Esophagus muscularis mucosa (tissue), 4 donors: ENCODE results near the gene NUP210L.

ENCODE experiments used
- EP300 ChIP-seq: sonication (generic); formaldehyde crosslinking; IDR thresholded peaks from one replicate; pipeline ENCODE4 v1.6.1; 2017; ENCODE audit warnings: antibody characterized with exemption
- POLR2A ChIP-seq: fragments of 450-650 bp; IDR thresholded peaks from one replicate; pipeline ENCODE4 v1.6.1; 2017; ENCODE audit warnings: antibody characterized with exemption, moderate library complexity, mild to moderate bottlenecking, low read depth
- TF ChIP-seq, protein P1 (sequence below), 3 experiments: fragments of 200-600 bp in 2 of 3; fragments of 450-650 bp in 1 of 3; sonication (generic) in 2 of 3; IDR thresholded peaks; one replicate each; pipeline ENCODE4 v1.5.1; 2017 to 2019; ENCODE audit warnings: antibody characterized with exemption in 3 of 3, mild to moderate bottlenecking in 2 of 3, moderate library complexity in 1 of 3

GRCh38 chr1:154081386-154082126, 73.3 kb downstream of the NUP210L start:
- TF ChIP-seq, protein P1, sequence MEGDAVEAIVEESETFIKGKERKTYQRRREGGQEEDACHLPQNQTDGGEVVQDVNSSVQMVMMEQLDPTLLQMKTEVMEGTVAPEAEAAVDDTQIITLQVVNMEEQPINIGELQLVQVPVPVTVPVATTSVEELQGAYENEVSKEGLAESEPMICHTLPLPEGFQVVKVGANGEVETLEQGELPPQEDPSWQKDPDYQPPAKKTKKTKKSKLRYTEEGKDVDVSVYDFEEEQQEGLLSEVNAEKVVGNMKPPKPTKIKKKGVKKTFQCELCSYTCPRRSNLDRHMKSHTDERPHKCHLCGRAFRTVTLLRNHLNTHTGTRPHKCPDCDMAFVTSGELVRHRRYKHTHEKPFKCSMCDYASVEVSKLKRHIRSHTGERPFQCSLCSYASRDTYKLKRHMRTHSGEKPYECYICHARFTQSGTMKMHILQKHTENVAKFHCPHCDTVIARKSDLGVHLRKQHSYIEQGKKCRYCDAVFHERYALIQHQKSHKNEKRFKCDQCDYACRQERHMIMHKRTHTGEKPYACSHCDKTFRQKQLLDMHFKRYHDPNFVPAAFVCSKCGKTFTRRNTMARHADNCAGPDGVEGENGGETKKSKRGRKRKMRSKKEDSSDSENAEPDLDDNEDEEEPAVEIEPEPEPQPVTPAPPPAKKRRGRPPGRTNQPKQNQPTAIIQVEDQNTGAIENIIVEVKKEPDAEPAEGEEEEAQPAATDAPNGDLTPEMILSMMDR (IDR thresholded peaks at IDR 0.05), result no peak
- no peak for TF ChIP-seq EP300
- TF ChIP-seq POLR2A, result no peak
